CD4-positive, alpha-beta T cell treated with Interleukin-2 at 100 ng/mL for 4 hours (primary cell): ENCODE data around the gene CDK11B.
"Not testable (repeated sequence)": the region's sequence is repeated elsewhere in the genome, so short reads cannot be mapped to it uniquely, and the experiment has no call there.

Experiments
- DNase-seq: peaks from one replicate; pipeline ENCODE4 v3.0.0-alpha.2; 2020; ENCODE audit warnings: low spot score

CDK11B gene

GRCh38 chr1:1662392-1662791 is 3.6 kb upstream of the CDK11B start:
- not testable (repeated sequence) for DNase-seq

- not testable (repeated sequence) for DNase-seq
Measured at GRCh38 chr1:1648265-1648664, 10.5 kb downstream of the CDK11B start.

DNA sequence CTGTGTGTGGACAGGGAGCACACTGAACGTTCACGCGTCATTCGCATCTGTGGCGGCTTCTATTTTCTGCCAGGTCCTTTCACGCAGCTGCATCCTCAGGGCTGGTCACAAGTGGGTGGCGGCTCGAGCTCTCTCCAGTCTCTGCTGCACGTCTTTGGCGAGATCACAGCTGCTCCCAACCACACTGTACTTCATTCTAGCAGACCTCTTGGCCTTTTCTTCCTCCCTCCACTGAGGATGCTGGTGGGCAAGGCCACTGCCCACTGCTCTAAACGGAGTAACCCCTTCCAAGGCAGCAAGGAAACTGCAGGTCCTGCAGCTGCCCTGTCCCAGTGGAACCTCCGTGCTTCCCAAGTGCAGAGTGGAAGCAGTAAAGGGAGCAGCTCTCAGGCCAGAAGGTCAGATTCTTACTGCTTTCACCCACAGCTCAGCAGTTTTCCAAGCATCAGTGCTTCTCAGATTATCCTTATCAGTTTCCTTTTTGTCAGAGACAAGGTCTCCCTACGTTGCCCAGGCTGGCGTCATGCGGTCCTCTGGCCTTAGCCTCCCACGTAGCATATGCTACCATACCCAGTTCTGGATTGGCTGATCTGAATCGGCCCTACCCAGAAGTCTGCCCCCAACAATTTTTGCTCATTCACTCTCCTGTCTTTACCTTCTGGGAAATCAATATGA is 11.1 kb downstream of the CDK11B start:
- not testable (repeated sequence) for DNase-seq

GRCh38 chr1:1646326-1646725 is 12.5 kb downstream of the CDK11B start:
- not testable (repeated sequence) for DNase-seq

DNA sequence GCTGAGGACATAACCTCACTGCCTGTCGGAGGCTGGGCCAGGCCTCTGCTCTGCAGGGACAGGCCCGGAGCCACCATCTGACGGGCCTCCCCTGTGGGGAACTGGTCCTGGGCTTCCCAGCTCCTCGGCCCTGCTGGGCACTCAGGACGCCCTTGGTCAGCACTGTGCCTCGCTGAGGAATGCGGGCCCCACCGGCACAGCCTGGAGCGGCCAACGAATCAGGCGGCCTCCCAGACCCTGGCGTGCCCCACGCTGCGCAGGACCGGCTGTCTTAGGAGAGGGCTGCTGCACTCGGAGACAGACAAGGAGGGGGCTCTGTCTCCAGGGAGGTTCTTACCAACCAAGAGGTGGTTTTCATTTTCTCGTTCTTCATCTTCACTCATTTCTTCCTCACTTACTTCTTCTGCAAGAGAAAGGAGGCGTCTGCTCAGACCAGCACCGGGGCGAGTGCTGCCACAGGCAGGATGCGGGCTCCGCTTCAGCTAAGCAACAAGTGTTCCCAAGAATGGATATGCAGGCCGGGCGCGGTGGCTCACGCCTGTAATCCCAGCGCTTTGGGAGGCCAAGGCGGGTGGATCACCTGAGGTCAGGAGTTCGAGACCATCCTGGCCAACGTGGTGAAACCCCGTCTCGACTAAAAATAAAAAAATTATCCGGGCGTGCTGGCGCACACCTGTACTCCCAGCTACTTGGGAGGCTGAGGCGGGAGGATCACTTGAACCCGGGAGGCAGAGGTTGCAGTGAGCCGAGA is 17.9 kb downstream of the CDK11B start:
- DNase-seq, result not testable (repeated sequence)

DNA sequence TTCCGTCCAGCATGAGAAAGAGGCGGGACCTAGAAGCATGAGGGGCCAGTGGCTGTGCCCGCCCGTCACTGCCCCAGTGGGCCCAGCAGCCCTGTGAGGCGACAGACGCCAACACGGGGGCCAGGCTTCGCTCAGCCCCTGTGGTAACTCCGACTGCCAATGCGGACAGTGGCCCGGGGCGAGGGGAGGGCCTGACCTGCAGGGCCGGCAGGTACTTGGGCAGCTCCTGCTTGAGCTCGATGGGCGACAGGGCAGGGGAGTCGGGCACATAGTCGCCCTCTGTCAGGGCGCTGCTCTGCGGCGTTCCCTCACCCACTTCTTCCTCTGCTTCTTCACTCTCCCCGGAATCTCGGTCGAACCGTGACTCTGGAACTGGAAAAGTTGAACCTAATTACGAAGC is 18.7 kb downstream of the CDK11B start:
- DNase-seq, result not testable (repeated sequence)

DNA sequence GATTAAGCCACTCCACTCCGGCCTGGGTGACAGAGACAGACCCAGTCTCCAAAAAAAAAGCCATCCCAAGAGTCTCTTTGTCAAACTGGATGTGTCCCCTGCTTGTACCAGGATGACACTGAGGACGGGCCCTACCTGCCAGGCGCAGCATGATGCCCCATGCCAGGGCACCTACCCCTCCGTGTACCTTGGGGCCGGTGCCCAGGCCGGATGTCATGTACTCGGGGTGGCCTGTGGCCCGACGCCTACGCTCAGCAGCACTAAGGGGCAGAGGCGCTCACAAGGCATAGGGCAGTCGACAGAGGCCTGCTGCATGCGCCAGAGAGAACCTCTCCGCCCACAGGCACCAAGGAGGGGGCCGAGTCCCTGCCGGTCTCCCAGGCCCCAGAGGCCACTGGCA is 19.4 kb downstream of the CDK11B start:
- not testable (repeated sequence) for DNase-seq

GRCh38 chr1:1638528-1638927 is 20.3 kb downstream of the CDK11B start:
- DNase-seq, result not testable (repeated sequence)

DNA sequence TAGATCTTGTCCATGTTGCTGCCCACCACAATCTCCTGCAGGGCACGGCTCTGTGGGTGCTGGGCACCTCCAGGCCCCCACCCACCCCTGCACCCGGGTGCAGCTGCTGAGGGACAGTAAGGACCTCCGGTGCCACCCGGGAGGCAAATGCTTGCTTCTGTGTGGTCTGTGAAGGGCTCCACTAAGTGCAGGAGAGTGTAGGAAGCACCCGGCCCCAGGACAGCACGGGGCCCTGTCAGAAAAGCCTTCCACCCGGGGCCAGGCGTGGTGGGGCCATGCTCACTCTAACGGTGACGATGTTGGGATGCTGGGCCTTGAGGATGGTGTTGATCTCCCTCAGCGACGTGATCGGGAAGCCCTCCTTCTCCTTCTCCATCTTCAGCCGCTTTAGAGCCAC is 21.3 kb downstream of the CDK11B start:
- DNase-seq, result not testable (repeated sequence)

DNA sequence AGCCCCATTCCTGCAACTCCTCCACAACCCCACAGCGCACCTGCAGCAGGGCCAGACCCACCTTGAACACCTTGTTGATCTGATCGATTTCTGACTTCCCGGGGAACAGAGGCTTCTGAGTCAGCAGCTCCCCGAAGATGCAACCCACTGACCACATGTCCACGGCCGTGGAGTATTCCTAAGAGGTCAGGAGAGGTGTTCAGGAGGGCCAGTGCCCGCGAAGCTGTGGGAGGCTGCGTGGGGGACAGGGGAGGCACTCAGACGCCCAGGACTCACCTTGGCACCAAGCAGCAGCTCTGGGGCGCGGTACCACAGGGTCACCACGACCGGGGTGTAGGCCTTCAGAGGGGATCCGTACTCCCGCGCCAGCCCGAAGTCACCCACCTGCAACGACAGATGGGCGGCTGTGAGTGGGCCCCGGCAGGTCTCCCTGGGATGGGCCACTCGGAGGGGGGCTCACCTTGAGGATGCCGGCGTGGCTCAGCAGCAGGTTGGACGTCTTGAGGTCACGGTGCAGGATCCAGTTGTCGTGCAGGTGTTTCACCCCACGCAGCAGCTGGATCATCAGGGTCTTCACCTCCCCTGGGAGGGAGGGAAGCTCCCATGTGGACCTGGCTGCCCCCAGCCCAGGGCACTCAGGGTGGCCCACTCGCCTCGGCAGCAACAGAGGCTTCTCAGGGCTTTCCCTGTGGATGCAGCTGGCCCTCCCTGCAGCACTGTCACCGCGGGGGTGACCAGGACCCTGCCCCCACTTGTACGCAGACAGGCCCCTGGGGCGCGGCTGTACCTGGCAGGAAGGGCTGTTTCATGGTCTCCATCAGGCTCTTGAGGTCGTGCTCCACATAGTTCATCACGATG is 22.0 kb downstream of the CDK11B start:
- DNase-seq, result not testable (repeated sequence)

DNA sequence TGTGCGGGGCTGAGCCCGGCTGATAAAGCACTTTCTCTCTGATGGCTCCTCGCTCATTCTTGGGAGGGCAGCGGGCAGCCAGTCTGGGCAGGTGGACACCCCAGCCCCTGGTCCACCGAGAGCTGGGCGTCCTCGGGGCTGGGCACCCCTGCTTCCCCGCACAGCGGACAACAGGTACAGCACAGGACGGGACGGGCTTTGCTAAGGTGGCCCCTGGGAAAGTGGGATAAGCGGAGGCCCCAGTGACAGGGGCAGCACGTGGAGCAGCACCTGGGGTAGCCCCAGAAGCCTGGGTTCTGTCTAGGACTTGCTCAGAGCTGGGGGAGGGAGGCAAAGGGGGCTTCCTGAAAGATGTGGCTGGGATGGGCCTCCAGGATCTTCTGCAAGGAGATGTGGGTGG is 24.2 kb downstream of the CDK11B start:
- DNase-seq, result not testable (repeated sequence)

DNA sequence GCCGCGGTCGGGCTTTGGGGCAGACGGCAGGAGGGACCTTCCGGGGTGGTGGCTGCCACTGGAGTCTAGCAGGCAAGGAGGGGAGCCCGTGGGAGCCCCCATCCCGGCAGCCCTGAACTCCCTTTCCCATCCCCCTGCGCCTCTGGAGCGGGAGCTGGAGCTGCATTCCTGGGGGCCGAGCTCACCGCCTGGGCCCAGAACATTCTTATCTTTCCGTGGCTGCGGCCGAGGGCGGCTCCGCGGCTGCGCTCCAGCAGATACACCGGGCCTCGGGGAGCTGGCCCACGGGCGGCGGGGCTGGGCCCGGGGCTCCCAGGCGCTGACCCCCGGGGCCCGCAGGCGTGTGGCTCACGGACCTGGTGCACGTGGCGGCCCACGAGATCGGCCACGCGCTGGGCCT is 25.4 kb downstream of the CDK11B start:
- DNase-seq, result not testable (repeated sequence)

DNA sequence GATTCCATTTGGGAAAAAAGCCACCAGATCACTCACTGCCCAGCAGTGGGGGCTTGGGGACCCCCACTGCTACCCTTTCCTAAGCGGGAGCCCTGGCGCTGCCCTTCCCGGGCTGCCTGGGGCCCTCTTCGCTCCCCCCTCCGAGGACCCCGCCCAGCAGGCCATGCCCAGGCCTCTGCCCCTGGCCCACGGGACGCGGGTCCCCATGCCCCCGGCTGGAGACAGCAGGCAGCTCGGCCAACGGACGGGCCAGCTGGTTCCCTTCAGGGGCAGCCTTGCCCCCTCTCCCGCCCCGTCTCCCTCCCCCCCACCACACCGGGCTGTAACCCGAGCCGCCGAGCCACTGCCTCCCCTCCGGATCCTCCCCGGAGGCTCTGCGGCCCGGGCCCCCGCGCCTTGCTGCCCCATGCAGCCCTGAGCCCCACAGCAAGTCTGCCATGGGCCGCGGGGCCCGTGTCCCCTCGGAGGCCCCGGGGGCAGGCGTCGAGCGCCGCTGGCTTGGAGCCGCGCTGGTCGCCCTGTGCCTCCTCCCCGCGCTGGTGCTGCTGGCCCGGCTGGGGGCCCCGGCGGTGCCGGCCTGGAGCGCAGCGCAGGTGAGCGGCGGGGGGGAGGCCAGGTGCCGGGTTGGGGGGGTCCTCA is 26.9 kb downstream of the CDK11B start, which contains the start of gene MMP23B:
MMP23B (plus strand) TSS at position 392 of the 639 bp plus-strand sequence; CDS start at position 438, 46 bp downstream.
- DNase-seq, result no peak

- DNase-seq, result peak; percentile 17
Measured at GRCh38 chr1:1630965-1631781, 27.6 kb downstream of the CDK11B start.

- peak; percentile 96 for DNase-seq
Measured at GRCh38 chr1:1630191-1630964, 28.4 kb downstream of the CDK11B start.

DNA sequence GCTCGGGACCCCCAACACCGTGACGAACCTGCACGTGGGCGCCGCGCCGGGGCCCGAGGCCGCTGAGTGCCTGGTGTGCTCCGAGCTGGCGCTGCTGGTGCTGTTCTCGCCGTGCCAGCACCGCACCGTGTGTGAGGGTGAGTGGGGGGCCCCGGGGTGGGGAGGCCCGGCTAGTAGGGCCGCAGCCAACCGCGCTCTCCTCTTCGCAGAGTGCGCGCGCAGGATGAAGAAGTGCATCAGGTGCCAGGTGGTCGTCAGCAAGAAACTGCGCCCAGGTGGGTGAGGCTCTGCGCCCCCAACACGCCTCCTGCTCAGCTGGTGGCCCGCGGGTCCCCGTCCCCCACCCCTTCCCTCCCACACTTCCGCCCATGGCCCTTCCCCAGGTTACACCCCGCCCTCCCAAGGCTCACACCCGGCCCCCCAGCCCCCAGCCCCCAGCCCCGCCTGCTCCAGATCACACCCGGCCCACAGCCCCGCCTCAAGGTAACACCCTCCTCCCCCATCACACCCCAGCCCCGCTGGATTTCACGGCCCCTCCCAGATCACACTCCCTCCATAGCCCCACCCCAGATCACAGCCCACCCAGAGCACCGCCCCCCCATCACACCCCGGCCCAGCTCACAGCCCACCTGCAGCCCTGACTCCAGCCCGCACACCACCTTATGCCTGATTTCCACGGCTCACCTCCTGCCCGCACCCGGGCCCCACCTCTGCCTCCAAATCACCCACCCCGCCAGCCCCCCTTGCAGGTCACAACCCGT is 29.2 kb downstream of the CDK11B start:
- DNase-seq, result peak; percentile 89

- peak; percentile 37 for DNase-seq
Measured at GRCh38 chr1:1628754-1629429, 29.9 kb downstream of the CDK11B start.

GRCh38 chr1:1627829-1628753 is 30.7 kb downstream of the CDK11B start:
- DNase-seq, result no peak
